ENCODE measurements around the gene ZNF683. TPM values are rescaled to one million over a fixed set of nuclear protein-coding genes. Genes with fewer than 3 reads are reported as not detected.

Gene ZNF683
- total RNA-seq, 2 experiments from 2014 or later, result 0.17 TPM; not detected in 1

GRCh38 chr1:26322042-26322331 is 50.6 kb downstream of the ZNF683 start:
- DNase-seq, result no peak
- Mint-ChIP-seq H3K4me1 (peaks cover 44% of the 10 kb centered on the region), H3K9me3 (no peaks in the 10 kb centered on the region), H3K27ac (no peak overlapping the region), H3K4me3 (no peak overlapping the region), H3K36me3 (ENCODE audit: low read depth) (peaks cover 54% of the 10 kb centered on the region), H3K27me3 (no peaks in the 10 kb centered on the region)
- POLR2A ChIA-PET, result interaction anchor here (1.9 kb wide), 1 partner anchor 37 kb away, joined by 9 read pairs; no protein-coding TSS in a partner anchor
- CTCF ChIA-PET, result interaction anchor here (0.7 to 21.1 kb wide), 28 partner anchors 8 to 152 kb away, joined by 3 to 442 read pairs (median 4); partner anchors contain the start of genes CEP85, SH3BGRL3, UBXN11 and ZNF593

GRCh38 chr1:26321315-26322041 is 51.1 kb downstream of the ZNF683 start:
- H3K4me1 Mint-ChIP-seq, result peaks cover 48% of the 10 kb centered on the region
- peak overlapping the region; percentile 75 for H3K4me3 Mint-ChIP-seq
- no peaks in the 10 kb centered on the region for H3K9me3 Mint-ChIP-seq
- POLR2A ChIA-PET, result interaction anchor here (1.9 kb wide), 1 partner anchor 37 kb away, joined by 9 read pairs; no protein-coding TSS in a partner anchor
- DNase-seq, result peak; percentile 96
- H3K27me3 Mint-ChIP-seq, result no peaks in the 10 kb centered on the region
- peaks cover 54% of the 10 kb centered on the region for H3K36me3 Mint-ChIP-seq (ENCODE audit: low read depth)
- CTCF ChIA-PET, result interaction anchor here (0.7 to 21.1 kb wide), 29 partner anchors 8 to 152 kb away, joined by 3 to 442 read pairs (median 4); partner anchors contain the start of genes CEP85, SH3BGRL3, UBXN11 and ZNF593
- H3K27ac Mint-ChIP-seq, result peak overlapping the region; percentile 90

GRCh38 chr1:26320896-26321295 is 51.7 kb downstream of the ZNF683 start:
- H3K27ac Mint-ChIP-seq, result peak overlapping the region; percentile 90
- POLR2A ChIA-PET, result interaction anchor here (1.9 kb wide), 1 partner anchor 36 kb away, joined by 9 read pairs; no protein-coding TSS in a partner anchor
- no peaks in the 10 kb centered on the region for H3K9me3 Mint-ChIP-seq
- peak overlapping the region; percentile 80 for H3K4me3 Mint-ChIP-seq
- peaks cover 54% of the 10 kb centered on the region for H3K36me3 Mint-ChIP-seq (ENCODE audit: low read depth)
- H3K4me1 Mint-ChIP-seq, result peaks cover 54% of the 10 kb centered on the region
- CTCF ChIA-PET, result interaction anchor here (0.9 to 21.1 kb wide), 13 partner anchors 9 to 148 kb away, joined by 3 to 442 read pairs (median 7); partner anchors contain the start of genes SH3BGRL3 and UBXN11
- DNase-seq, result no peak
- no peaks in the 10 kb centered on the region for H3K27me3 Mint-ChIP-seq

- CTCF ChIA-PET, result interaction anchor here (0.6 to 21.1 kb wide), 15 partner anchors 11 to 1517 kb away, joined by 3 to 442 read pairs (median 4); partner anchors contain the start of genes CEP85, SH3BGRL3, UBXN11 and ZNF593
- peak overlapping the region; percentile 80 for H3K4me3 Mint-ChIP-seq
- DNase-seq, result peak; percentile 14
Measured at GRCh38 chr1:26318338-26319064, 54.0 kb downstream of the ZNF683 start.

DNA sequence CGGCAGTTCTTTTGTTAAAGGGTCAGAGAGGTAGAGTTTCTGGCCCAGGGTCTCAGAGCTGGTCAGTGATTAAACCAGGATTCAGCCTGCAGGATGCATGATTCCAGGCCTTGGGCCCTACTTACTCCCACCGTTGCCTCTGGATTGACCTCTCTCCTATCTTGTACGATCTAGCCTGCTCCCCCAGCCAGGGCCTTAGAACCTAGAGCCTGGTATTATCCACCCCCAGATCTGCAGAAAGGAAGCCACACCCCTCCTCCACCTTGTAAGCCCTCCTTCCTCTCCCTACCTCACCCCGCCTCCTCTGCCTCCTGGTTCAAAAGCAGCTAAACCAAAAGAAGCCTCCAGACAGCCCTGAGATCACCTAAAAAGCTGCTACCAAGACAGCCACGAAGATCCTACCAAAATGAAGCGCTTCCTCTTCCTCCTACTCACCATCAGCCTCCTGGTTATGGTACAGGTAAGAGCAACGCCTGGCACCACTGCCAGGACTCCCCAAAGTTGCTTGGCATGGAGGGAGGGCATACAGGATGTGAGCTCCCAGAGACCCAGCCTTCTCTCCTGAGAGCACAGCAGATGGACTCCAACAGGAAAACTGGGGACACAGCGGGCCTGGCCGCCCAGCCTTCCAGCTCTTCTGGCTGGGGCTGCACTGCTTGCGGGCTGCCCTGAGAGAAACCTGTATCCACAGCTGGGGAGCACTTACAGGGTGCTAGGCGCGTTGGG is 54.8 kb downstream of the ZNF683 start, which contains the start of gene CD52:
TSS of gene CD52 (plus strand) at position 347 of the 726 bp plus-strand sequence. CDS start at position 407, 60 bp downstream.
- ChIA-PET POLR2A (interaction anchor here (1.2 to 2.3 kb wide), 4 partner anchors 10 to 38 kb away, joined by 3 to 12 read pairs (median 10); partner anchors contain the start of gene SH3BGRL3), CTCF (interaction anchor here (0.6 to 21.1 kb wide), 15 partner anchors 10 to 277 kb away, joined by 3 to 442 read pairs (median 3); partner anchors contain the start of genes CEP85, SH3BGRL3 and UBXN11)
- peak within 1 kb of the TSS; percentile 80 for H3K4me3 Mint-ChIP-seq
- peak within 1 kb of the TSS; percentile 89 for H3K27ac Mint-ChIP-seq
- H3K9me3 Mint-ChIP-seq, result no peaks in the 10 kb centered on the region
- peak; percentile 90 for DNase-seq
- H3K27me3 Mint-ChIP-seq, result no peaks in the 10 kb centered on the region
- peaks cover 70% of the 10 kb centered on the region for H3K4me1 Mint-ChIP-seq
- peaks cover 38% of the 10 kb centered on the region for H3K36me3 Mint-ChIP-seq (ENCODE audit: low read depth)

More at GRCh38 chr1:26318338-26319064, 54.0 kb downstream of the ZNF683 start:
- H3K27me3 Mint-ChIP-seq, result no peaks in the 10 kb centered on the region
- H3K27ac Mint-ChIP-seq, result peak overlapping the region; percentile 89
- peaks cover 46% of the 10 kb centered on the region for H3K36me3 Mint-ChIP-seq (ENCODE audit: low read depth)
- H3K9me3 Mint-ChIP-seq, result no peaks in the 10 kb centered on the region
- POLR2A ChIA-PET, result interaction anchor here (1.2 to 2.3 kb wide), 4 partner anchors 10 to 39 kb away, joined by 3 to 12 read pairs (median 10); partner anchors contain the start of gene SH3BGRL3
- H3K4me1 Mint-ChIP-seq, result peaks cover 71% of the 10 kb centered on the region

GRCh38 chr1:26317146-26317545 is 55.4 kb downstream of the ZNF683 start:
- CTCF ChIA-PET, result interaction anchor here (0.6 to 21.1 kb wide), 13 partner anchors 9 to 276 kb away, joined by 3 to 442 read pairs (median 4); partner anchors contain the start of genes CEP85, SH3BGRL3 and UBXN11
- H3K4me3 Mint-ChIP-seq, result peak overlapping the region; percentile 80

GRCh38 chr1:26315874-26316850 is 56.4 kb downstream of the ZNF683 start:
- H3K9me3 Mint-ChIP-seq, result no peaks in the 10 kb centered on the region
- peak overlapping the region; percentile 89 for H3K27ac Mint-ChIP-seq
- H3K36me3 Mint-ChIP-seq (ENCODE audit: low read depth), result peaks cover 32% of the 10 kb centered on the region
- H3K4me3 Mint-ChIP-seq, result peak overlapping the region; percentile 80
- DNase-seq, result no peak
- POLR2A ChIA-PET, result interaction anchor here (1.0 kb wide), 1 partner anchor 27 kb away, joined by 4 read pairs; no protein-coding TSS in a partner anchor
- CTCF ChIA-PET, result interaction anchor here (0.6 to 21.1 kb wide), 7 partner anchors 9 to 146 kb away, joined by 3 to 442 read pairs (median 6); partner anchors contain the start of genes CEP85, SH3BGRL3, UBXN11 and ZNF593
- no peaks in the 10 kb centered on the region for H3K27me3 Mint-ChIP-seq
- peaks cover 61% of the 10 kb centered on the region for H3K4me1 Mint-ChIP-seq

More at GRCh38 chr1:26317146-26317545, 55.4 kb downstream of the ZNF683 start:
- Mint-ChIP-seq H3K4me1 (peaks cover 64% of the 10 kb centered on the region), H3K27ac (peak overlapping the region; percentile 89), H3K27me3 (no peaks in the 10 kb centered on the region), H3K9me3 (no peaks in the 10 kb centered on the region), H3K36me3 (ENCODE audit: low read depth) (peaks cover 34% of the 10 kb centered on the region)
- POLR2A ChIA-PET, result interaction anchor here (0.6 to 1.6 kb wide), 5 partner anchors 9 to 38 kb away, joined by 3 to 12 read pairs (median 4); partner anchors contain the start of gene SH3BGRL3
- no peak for DNase-seq

- no peaks in the 10 kb centered on the region for H3K9me3 Mint-ChIP-seq
- H3K4me1 Mint-ChIP-seq, result peaks cover 54% of the 10 kb centered on the region
- CTCF ChIA-PET, result interaction anchor here (0.5 to 21.1 kb wide), 9 partner anchors 9 to 176 kb away, joined by 3 to 442 read pairs (median 5); partner anchors contain the start of genes CEP85, SH3BGRL3, UBXN11 and ZNF593
- H3K4me3 Mint-ChIP-seq, result no peak overlapping the region
- H3K36me3 Mint-ChIP-seq (ENCODE audit: low read depth), result peaks cover 22% of the 10 kb centered on the region
- H3K27ac Mint-ChIP-seq, result peak overlapping the region; percentile 38
- POLR2A ChIA-PET, result interaction anchor here (0.9 kb wide), 1 partner anchor 26 kb away, joined by 4 read pairs; no protein-coding TSS in a partner anchor
- no peaks in the 10 kb centered on the region for H3K27me3 Mint-ChIP-seq
- DNase-seq, result no peak
Measured at GRCh38 chr1:26314501-26314900, 58.0 kb downstream of the ZNF683 start.

All from activated CD4-positive, alpha-beta T cell treated with anti-CD3 and anti-CD28 coated beads, Interleukin-2, amount 10 ng/mL, durations not matched to agents 7 days and 5 days (primary cell).